Neural cell (in vitro differentiated cells): Measurements from ENCODE around the gene IGIP.

Experiments used
- CTCF ChIP-seq: fragments of 450-650 bp; IDR thresholded peaks from 2 replicates; pipeline ENCODE4 v1.5.1; 2014; ENCODE audit warnings: antibody characterized with exemption, mild to moderate bottlenecking, moderate library complexity; ENCODE audit not compliant: poor library complexity, severe bottlenecking
- EP300 ChIP-seq: fragments of 450-650 bp; conservative IDR thresholded peaks from 2 replicates; pipeline ENCODE4 v1.6.1; 2014; ENCODE audit warnings: antibody characterized with exemption, mild to moderate bottlenecking, moderate library complexity; ENCODE audit not compliant: poor library complexity, severe bottlenecking
- MXI1 ChIP-seq: fragments of 450-650 bp; conservative IDR thresholded peaks from 2 replicates; pipeline ENCODE4 v1.6.1; 2014; ENCODE audit warnings: antibody characterized with exemption, mild to moderate bottlenecking; ENCODE audit not compliant: poor library complexity, severe bottlenecking
- RAD21 ChIP-seq: fragments of 450-650 bp; conservative IDR thresholded peaks from 2 replicates; pipeline ENCODE4 v1.6.1; 2014; ENCODE audit warnings: antibody characterized with exemption, mild to moderate bottlenecking, moderate library complexity
- TAF1 ChIP-seq: IDR thresholded peaks from 2 replicates; pipeline ENCODE4 v1.6.1; 2012; ENCODE audit warnings: low read depth

DNA sequence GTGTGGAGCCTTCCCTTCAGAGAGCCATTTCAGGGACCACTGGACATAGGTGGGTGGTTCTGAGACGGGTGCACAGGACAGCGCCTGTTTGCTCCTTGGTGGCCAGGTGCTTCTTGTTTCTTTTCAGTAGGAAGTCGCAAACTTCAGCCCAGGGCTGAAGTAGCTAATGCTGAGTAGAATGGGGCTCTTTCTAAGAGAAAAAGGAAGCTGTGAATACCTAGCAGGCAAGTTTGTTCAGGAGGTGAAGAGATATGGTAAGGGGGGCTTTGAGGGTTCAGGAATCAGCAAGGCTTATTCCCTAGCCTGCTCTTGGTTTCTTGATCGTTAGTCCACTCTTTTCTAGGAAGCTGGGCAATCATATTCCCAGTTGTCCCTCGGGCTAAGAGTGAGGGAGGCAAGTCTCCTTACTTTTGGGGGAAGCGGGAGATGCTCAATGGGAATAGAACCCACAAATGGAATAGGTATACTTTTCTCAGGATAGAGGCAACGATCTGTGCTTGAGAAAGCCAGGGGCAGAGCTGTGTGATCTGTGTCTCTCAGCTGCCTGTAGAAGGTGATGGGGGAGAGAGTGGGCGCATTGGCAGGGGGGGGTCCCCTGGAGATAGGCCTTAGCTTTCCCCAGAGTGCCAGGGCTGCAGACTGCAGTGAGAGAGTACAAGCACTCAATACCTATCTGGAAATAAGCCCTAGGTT, 13.7 kb upstream of the IGIP start:
- no peak for TF ChIP-seq CTCF
- no peak for TF ChIP-seq RAD21
- no peak for TF ChIP-seq MXI1
- TF ChIP-seq TAF1: no peak
- TF ChIP-seq EP300: no peak
